IMR-90 (cell line): Measurements from ENCODE around the gene LIMCH1. TPM values are rescaled to one million over a fixed set of nuclear protein-coding genes. Genes with fewer than 3 reads are reported as not detected.

Experiments used
- ATAC-seq: fragments of 200-7000 bp; cut with Tn5 transposase; 2 replicates; pipeline ENCODE4 v1.9.1; 2020; ENCODE audit warnings: low read depth, mild to moderate bottlenecking, moderate library complexity
- BruUV-seq: library from RNA; stranded (reverse); fragments of 400-500 nt; replicated peaks from 2 replicates; lab custom pipeline; 2021; lab: Mats Ljungman, UMichigan
- CTCF ChIA-PET: fragments of 300-600 bp; formaldehyde crosslinking; extraction: SDS; loops from one replicate; lab custom pipeline; 2021; ENCODE audit warnings: antibody characterized with exemption; lab: Yijun Ruan, JAX
- POLR2A ChIA-PET: fragments of 300-600 bp; sonication (Branson Sonifier 250); formaldehyde crosslinking; loops from one replicate; lab custom pipeline; 2022; ENCODE audit warnings: antibody characterized with exemption; ENCODE audit not compliant: unreplicated experiment; lab: Charles Lee
- DNase-seq: peaks from one replicate; pipeline ENCODE4 v3.0.0; 2013
- H2AFZ ChIP-seq: replicated peaks from 2 replicates; pipeline ENCODE3; 2013; ENCODE audit warnings: low read length, mild to moderate bottlenecking; ENCODE audit not compliant: poor library complexity
- H2AK5ac ChIP-seq: 2 replicates; pipeline ENCODE4 v1.6.1; 2013; ENCODE audit warnings: low read depth, low read length, inconsistent platforms
- H2AK9ac ChIP-seq: replicated peaks from 2 replicates; pipeline ENCODE3; 2013; ENCODE audit warnings: mild to moderate bottlenecking, low read depth, low read length, moderate library complexity; ENCODE audit not compliant: poor library complexity
- H2BK120ac ChIP-seq: 2 replicates; pipeline ENCODE4 v1.6.1; 2013; ENCODE audit warnings: low read depth, low read length, inconsistent platforms
- H2BK15ac ChIP-seq: 3 replicates; pipeline ENCODE4 v1.6.1; 2013; ENCODE audit warnings: low read depth, low read length, inconsistent platforms
- H2BK20ac ChIP-seq: 2 replicates; pipeline ENCODE4 v1.6.1; 2013; ENCODE audit warnings: low read depth, mild to moderate bottlenecking, inconsistent platforms, low read length, moderate library complexity
- H2BK5ac ChIP-seq: 2 replicates; pipeline ENCODE4 v1.6.1; 2013; ENCODE audit warnings: mild to moderate bottlenecking, low read depth, low read length, inconsistent platforms; ENCODE audit not compliant: poor library complexity, severe bottlenecking
- H3K14ac ChIP-seq: replicated peaks from 2 replicates; pipeline ENCODE4 v1.6.1; 2013; ENCODE audit warnings: low read depth, low read length, inconsistent platforms
- H3K18ac ChIP-seq: 2 replicates; pipeline ENCODE4 v1.6.1; 2013; ENCODE audit warnings: low read depth, low read length, control low read depth
- H3K23ac ChIP-seq: 2 replicates; pipeline ENCODE4 v1.6.1; 2013; ENCODE audit warnings: low read depth, low read length, inconsistent platforms
- H3K27ac ChIP-seq: 2 replicates; pipeline ENCODE4 v1.5.1; 2013; ENCODE audit warnings: mild to moderate bottlenecking, control low read depth, low read length; ENCODE audit not compliant: insufficient read depth
- H3K27me3 ChIP-seq: 2 replicates; pipeline ENCODE4 v1.6.1; 2013; ENCODE audit warnings: low read length; ENCODE audit not compliant: control insufficient read depth, insufficient read depth
- H3K36me3 ChIP-seq: 2 replicates; pipeline ENCODE4 v1.6.1; 2013; ENCODE audit warnings: low read length, mixed read lengths; ENCODE audit not compliant: control insufficient read depth, insufficient read depth
- H3K4ac ChIP-seq: 2 replicates; pipeline ENCODE4 v1.6.1; 2013; ENCODE audit warnings: low read depth, low read length, inconsistent platforms
- H3K4me1 ChIP-seq: 2 replicates; pipeline ENCODE4 v1.6.1; 2013; ENCODE audit warnings: low read length, mixed read lengths; ENCODE audit not compliant: control insufficient read depth, insufficient read depth
- H3K4me2 ChIP-seq: 2 replicates; pipeline ENCODE4 v1.6.1; 2013; ENCODE audit warnings: low read depth, mild to moderate bottlenecking, control low read depth, low read length, moderate library complexity
- H3K4me3 ChIP-seq: 2 replicates; pipeline ENCODE4 v1.5.1; 2013; ENCODE audit warnings: low read depth, mild to moderate bottlenecking, control low read depth, low read length, moderate library complexity; ENCODE audit not compliant: insufficient read depth
- H3K56ac ChIP-seq: 2 replicates; pipeline ENCODE4 v1.6.1; 2013; ENCODE audit warnings: low read length, inconsistent platforms; ENCODE audit not compliant: insufficient read depth; ENCODE audit errors: extremely low read depth
- H3K79me1 ChIP-seq, 2 experiments: 2 replicates each; pipeline ENCODE4 v1.6.1; 2013; ENCODE audit warnings: low read length in 2 of 2, inconsistent platforms in 1 of 2, low read depth in 1 of 2
- H3K9ac ChIP-seq: 2 replicates; pipeline ENCODE4 v1.6.1; 2013; ENCODE audit warnings: low read depth, low read length, control low read depth
- H3K9me1 ChIP-seq: 2 replicates; pipeline ENCODE4 v1.6.1; 2013; ENCODE audit warnings: low read length, inconsistent platforms; ENCODE audit not compliant: insufficient read depth
- H3K9me3 ChIP-seq: 2 replicates; pipeline ENCODE4 v1.6.1; 2013; ENCODE audit warnings: low read length; ENCODE audit not compliant: control insufficient read depth, insufficient read depth
- H4K20me1 ChIP-seq: 2 replicates; pipeline ENCODE4 v1.6.1; 2013; ENCODE audit warnings: low read length, inconsistent platforms; ENCODE audit not compliant: insufficient read depth
- H4K5ac ChIP-seq: 2 replicates; pipeline ENCODE4 v1.6.1; 2013; ENCODE audit warnings: mild to moderate bottlenecking, low read depth, low read length, control low read depth
- H4K8ac ChIP-seq, 2 experiments: 2 replicates each; pipeline ENCODE4 v1.6.1; 2013; ENCODE audit warnings: low read depth in 2 of 2, low read length in 2 of 2, control low read depth in 1 of 2, inconsistent platforms in 1 of 2
- H4K91ac ChIP-seq: 2 replicates; pipeline ENCODE4 v1.6.1; 2013; ENCODE audit warnings: low read depth, low read length, inconsistent platforms; ENCODE audit not compliant: insufficient read depth
- BHLHE40 ChIP-seq: fragments of 150-350 bp; IDR thresholded peaks from 2 replicates; pipeline ENCODE4 v1.6.1; 2016; ENCODE audit warnings: mild to moderate bottlenecking, low read depth, low read length
- CEBPB ChIP-seq: IDR thresholded peaks from 2 replicates; pipeline ENCODE4 v1.6.1; 2012; ENCODE audit warnings: low read depth, low read length, improper control_type of control experiment
- CHD1 ChIP-seq: IDR thresholded peaks from 2 replicates; pipeline ENCODE4 v1.6.1; 2012; ENCODE audit warnings: low read depth, low read length, improper control_type of control experiment
- MAFK ChIP-seq: IDR thresholded peaks from 2 replicates; pipeline ENCODE4 v1.6.1; 2012; ENCODE audit warnings: low read depth, low read length, improper control_type of control experiment
- MAZ ChIP-seq: IDR thresholded peaks from 2 replicates; pipeline ENCODE4 v1.6.1; 2012; ENCODE audit warnings: low read depth, mild to moderate bottlenecking, low read length, improper control_type of control experiment, moderate library complexity, borderline replicate concordance
- POLR2A ChIP-seq: IDR thresholded peaks from 2 replicates; pipeline ENCODE4 v1.6.1; 2012; ENCODE audit warnings: mild to moderate bottlenecking, low read depth, low read length
- SMC3 ChIP-seq: fragments of 150-350 bp; IDR thresholded peaks from 2 replicates; pipeline ENCODE4 v1.6.1; 2016; ENCODE audit warnings: low read depth, mild to moderate bottlenecking, antibody characterized with exemption, low read length, moderate library complexity
- WGBS, 2 experiments: methylation state at CpG; one replicate each; pipeline versions ENCODE4 v1.1.5 to v1.1.7; 2013; ENCODE audit warnings: missing lambda C conversion rate in 2 of 2; ENCODE audit not compliant: insufficient read length in 1 of 2; ENCODE audit errors: extremely low coverage in 2 of 2; 5-methylcytosine and 5-hydroxymethylcytosine counted together
- dilution Hi-C: fragments of 300-500 bp; cut with HindIII; formaldehyde crosslinking; loops from one replicate; pipeline ENCODE4 v1.14.3; 2018; ENCODE audit warnings: low sequenced_read_pairs; ENCODE audit not compliant: unreplicated experiment
- in situ Hi-C: fragments of 300-500 bp; cut with MboI; formaldehyde crosslinking; loops from 3 replicates; pipeline ENCODE4 v1.14.3; 2019; ENCODE audit warnings: low sequenced_read_pairs, inconsistent platforms, mixed read lengths
- intact Hi-C: fragments of 100-400 bp; cut with micrococcal nuclease; formaldehyde crosslinking; loops from 2 replicates; pipeline ENCODE4 v1.10.0; 2022
- polyA plus RNA-seq, 3 experiments: library from polyadenylated mRNA; depleted of rRNA; stranded (reverse); fragments of >200 nt; gene quantifications; 2 replicates each; pipeline ENCODE4 v1.2.3, GENCODE V29; 2012; ENCODE audit warnings: low replicate concordance in 1 of 3
- total RNA-seq: library from RNA; depleted of rRNA; stranded (reverse); fragments of >200 nt; gene quantifications from 2 replicates; pipeline ENCODE4 v1.2.3, GENCODE V29; 2012
- TF ChIP-seq, protein P1 (sequence below): conservative IDR thresholded peaks from 2 replicates; pipeline ENCODE4 v1.5.1; 2012; ENCODE audit warnings: mild to moderate bottlenecking, low read depth, low read length, improper control_type of control experiment

The LIMCH1 gene
- total and polyA plus RNA-seq, 2 of the 4 experiments (the other 2 are of a cell fraction) = 0.89 to 2.9 TPM

DNA sequence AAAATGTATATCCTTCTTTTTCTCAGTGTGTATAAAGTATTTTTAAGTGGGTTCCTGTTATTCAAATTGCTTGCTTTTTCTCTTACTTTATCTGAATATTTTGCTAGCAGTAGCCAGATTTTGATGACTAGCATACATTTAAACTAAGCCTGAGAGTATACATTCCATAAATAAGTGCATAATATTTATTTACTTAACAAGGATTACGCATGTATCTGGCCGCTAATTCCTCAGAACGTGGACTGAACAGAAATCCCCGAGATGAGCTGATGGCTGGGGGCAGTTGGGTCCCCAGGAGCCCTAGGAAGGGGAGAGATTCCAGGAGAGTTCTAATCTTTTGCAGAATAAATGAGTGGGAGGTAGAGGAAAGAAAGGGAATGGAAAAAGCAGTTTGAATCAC, 119.6 kb downstream of the LIMCH1 start (continued):
- no peak for TF ChIP-seq MAZ
- TF ChIP-seq POLR2A = no peak
- no peak for TF ChIP-seq BHLHE40
- no peak for TF ChIP-seq CHD1
- no peak for TF ChIP-seq SMC3

GRCh38 chr4:41658163-41658562, 120.2 kb downstream of the LIMCH1 start:
- in situ Hi-C loops = loop anchor here (25.0 kb wide), 1 partner anchor 746 kb away; no protein-coding TSS in a partner anchor
- Histone ChIP-seq H3K9me3 (no peaks in the 10 kb centered on the region), H4K91ac (no peak overlapping the region), H3K4ac (no peak overlapping the region), H3K18ac (no peak overlapping the region), H3K27ac (no peak overlapping the region), H2AFZ (no peak overlapping the region), H4K8ac (no peak overlapping the region), H4K5ac (no peak overlapping the region), H2AK5ac (no peak overlapping the region), H3K56ac (no peak overlapping the region), H4K20me1 (no peaks in the 10 kb centered on the region), H3K9me1 (no peaks in the 10 kb centered on the region), H2BK120ac (no peak overlapping the region), H2AK9ac (no peak overlapping the region), H3K79me1 (no peaks in the 10 kb centered on the region), H3K4me1 (peaks cover 6% of the 10 kb centered on the region), H3K23ac (no peak overlapping the region), H3K36me3 (no peaks in the 10 kb centered on the region), H3K14ac (no peak overlapping the region), H3K9ac (no peak overlapping the region), H2BK5ac (no peak overlapping the region), H2BK20ac (no peak overlapping the region), H2BK15ac (no peak overlapping the region), H3K27me3 (peaks cover 10% of the 10 kb centered on the region), H3K4me3 (no peak overlapping the region), H3K4me2 (no peak overlapping the region)
- intact Hi-C loops = no loop called here
- dilution Hi-C loops = no loop called here
- TF ChIP-seq CEBPB (no peak), MAFK (no peak), BHLHE40 (no peak)
- TF ChIP-seq, protein P1, sequence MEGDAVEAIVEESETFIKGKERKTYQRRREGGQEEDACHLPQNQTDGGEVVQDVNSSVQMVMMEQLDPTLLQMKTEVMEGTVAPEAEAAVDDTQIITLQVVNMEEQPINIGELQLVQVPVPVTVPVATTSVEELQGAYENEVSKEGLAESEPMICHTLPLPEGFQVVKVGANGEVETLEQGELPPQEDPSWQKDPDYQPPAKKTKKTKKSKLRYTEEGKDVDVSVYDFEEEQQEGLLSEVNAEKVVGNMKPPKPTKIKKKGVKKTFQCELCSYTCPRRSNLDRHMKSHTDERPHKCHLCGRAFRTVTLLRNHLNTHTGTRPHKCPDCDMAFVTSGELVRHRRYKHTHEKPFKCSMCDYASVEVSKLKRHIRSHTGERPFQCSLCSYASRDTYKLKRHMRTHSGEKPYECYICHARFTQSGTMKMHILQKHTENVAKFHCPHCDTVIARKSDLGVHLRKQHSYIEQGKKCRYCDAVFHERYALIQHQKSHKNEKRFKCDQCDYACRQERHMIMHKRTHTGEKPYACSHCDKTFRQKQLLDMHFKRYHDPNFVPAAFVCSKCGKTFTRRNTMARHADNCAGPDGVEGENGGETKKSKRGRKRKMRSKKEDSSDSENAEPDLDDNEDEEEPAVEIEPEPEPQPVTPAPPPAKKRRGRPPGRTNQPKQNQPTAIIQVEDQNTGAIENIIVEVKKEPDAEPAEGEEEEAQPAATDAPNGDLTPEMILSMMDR = no peak
- no peak; the same call in 1 of the 2 replicates for ATAC-seq
- ChIA-PET CTCF (no interaction called here), POLR2A (no interaction called here)
- no peak for DNase-seq
- BruUV-seq = no TSS peak
- WGBS, 2 experiments = no CpG with 5 or more reads among the region's 4 CpGs
